Measurements from ENCODE around the gene UPK1B.

Gene UPK1B

DNA sequence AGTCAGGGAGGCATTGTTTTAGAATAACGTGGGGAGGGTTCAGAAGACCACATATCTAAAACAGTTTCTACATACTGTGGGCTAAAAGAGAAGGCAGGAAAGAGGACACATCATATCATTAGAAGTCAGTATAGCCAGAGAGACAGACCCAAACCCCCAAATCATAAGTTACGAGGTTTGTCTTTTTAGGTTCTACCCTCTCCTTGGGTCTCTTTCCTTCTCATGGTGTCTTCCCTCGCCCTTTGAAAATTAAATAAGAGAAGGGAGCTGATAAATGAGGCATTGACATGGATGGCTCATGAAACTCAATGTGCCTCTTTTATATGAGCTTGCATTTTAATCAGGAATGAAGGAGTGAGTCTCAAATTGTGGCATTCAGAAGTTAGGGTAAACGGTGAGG lies 3.4 kb downstream of the UPK1B start:
- DNase-seq (ENCODE audit: low read depth): no peak

DNA sequence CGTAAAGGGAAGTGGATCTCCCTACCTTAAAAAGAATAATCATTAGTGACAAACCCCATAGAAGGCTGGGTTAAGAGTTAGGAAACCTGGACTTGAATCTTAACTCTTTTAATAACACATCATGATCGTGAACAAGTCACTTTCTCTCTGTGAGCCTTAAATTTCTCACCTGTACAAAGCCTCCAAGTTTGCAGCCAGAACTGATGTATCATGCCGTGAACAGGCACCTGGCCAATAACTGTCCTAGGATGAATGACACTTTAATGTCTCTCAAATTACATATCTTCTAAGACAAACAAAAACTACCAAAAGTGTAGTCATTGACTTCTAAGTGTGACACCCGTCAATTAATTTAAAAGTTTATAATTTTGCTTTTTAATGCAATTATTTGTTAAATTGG lies 3.9 kb downstream of the UPK1B start:
- DNase-seq (ENCODE audit: low read depth): no peak

DNA sequence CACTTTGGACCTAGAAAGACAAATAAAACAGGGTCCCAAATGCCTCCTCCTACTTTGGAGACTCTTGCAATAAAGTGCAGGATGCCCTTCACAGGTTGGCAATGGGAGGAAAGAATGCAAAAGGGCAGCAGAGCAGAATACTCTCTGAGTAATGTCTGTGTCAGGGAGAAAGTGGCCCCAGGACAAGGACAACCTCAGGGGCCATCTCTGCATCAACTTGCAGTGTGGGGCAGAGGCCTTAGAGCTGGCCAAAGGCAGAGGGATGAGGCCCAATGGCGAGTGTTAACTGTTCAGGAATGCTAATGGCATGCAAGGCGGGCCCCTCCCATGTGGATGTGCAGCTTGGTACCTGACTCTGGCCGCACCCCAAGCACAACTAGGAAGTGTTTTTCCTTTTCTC lies 8.4 kb downstream of the UPK1B start:
- DNase-seq (ENCODE audit: low read depth): peak; percentile 59

DNA sequence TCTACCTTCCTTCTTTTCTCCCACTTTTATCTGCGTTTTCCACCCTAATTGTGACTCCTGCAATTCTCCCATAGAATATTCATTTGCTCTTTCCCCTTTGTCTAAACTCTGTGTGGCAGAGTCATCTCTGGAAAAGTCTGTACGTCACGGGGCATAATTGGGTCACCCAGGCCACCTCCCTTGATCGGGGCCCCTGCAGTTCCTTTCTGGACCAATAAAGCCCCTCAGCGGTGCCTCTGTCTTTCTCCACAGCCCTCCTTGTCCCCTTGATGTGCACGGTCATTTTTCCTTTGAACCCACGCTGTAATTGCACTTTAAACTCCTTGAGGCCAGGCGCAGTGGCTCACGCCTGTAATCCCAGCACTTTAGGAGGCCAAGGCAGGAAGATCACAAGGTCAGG lies 10.7 kb downstream of the UPK1B start:
- DNase-seq (ENCODE audit: low read depth): no peak

DNA sequence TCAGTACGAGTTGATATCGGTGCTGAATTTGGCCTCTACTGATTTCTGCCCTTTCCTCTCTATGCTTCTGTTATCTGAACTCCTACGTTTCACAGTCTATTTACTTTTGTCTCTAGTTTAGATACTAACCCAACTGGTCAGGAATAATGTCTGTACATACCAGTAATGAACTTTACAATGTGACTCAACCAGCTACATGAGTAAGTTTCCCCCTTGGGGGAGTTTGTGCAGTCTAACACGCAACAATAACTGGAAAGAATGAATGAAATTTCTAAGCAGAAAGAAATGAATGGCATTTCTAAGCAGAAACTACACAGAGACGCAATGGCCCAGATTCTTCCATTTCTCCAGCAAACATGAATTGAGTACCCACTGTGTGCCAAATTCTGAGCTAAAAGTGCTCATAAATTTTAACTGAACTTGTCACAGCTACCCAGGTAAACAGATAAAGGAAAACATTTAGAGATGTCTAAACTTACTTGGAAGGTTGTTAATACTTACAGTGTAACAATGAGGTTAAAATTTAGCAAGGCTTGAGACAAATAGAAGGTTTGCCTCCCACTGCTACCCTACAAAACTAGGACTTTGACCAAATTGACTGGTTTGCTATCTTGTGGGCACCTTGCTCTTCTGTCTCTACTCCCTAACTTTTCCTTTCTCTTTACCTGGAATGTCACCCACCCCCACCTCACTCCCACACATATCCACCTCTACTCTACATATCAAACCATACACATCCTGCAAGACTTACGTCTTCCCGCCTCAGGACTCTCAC lies 11.6 kb downstream of the UPK1B start:
- DNase-seq (ENCODE audit: low read depth): peak; percentile 67

DNA sequence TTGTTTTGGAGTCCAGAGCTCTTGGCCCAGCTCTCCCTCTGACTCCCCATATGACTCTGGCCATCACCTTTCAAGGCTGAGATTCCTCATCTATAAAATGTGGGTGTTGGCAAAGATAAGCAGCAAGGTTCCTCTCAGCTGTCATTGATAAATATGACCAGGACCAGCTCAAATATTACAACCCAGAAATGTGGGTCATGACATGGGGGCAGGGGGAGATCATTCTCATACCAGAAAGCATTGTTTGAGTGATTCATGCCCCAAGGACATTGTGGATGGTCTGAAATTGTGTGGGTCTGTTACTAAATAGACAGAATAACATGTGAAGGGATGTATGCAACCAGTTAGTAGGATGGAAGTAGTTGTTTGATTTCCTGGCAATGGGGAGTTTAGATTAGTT lies 13.9 kb downstream of the UPK1B start:
- DNase-seq (ENCODE audit: low read depth): no peak

DNA sequence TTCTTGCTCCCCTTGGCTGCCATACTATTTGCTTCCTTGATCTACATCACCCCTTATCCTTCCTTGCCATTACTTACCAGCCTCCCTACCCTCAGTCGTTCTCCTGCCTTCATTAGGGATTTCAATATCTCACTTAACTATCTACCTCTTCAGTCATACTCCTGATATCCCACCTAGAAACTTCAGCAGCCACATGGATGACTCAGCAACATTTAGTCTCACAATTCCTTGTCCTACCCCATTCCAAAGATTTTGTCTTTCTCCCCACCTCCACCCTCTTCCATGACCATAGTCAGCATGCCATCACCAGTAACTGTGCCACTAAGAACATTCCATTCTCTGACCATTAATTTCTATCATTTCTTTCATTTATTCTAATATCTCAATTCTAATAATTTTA lies 18.4 kb downstream of the UPK1B start:
- DNase-seq (ENCODE audit: low read depth): no peak

DNA sequence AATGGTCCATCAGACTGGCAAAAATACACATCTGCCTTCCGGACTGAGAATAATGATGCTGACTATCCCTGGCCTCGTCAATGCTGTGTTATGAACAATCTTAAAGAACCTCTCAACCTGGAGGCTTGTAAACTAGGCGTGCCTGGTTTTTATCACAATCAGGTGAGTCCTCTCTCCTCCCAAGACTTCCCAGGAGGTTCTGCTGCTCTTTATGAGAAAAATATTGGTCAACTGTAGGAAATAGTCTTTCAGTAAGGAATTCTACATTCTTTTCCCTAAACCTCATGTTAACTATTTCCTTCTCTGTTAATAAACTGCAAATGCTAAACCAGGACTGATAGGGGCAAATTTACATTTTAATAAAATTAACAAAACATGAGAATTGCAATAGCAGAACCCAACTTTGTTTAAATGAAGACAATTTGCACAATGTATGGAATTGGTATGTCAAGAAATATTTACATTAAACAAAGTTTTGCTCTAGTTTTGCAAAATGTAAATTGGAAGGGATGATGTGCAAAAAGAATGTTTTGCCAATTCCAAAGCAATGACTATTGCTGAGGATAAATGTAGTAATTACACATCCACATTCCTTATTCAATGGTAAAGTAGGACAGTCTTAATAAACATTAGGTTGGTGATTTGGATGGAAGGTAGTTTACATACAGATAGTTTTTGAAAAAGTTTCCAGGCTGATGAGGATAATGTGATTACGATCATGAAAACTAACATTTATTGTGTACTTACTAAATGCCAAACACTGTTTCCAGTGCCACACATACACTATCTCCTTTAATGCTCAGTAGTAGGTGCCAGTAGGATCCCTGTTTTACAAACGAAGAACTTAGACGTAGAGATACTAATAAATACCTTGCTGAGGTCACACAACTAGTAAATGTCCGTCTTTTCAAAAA lies 21.1 kb downstream of the UPK1B start:
- DNase-seq (ENCODE audit: low read depth): no peak

DNA sequence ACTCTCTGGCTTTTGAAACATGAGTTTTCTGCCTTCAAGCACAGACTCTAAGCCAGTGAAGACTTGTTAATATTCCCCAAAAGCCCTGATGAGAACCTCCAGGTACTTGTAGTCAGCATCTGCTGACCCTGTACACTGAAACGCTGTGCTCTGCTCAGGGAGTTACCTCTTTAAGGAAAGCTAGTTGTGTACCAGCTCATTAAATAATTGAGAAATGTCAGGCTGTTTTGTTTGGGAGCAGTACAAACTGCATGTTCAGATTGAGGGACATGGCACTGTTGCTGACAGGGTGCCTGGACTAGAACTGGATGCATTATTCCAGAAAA lies 21.7 kb downstream of the UPK1B start:
- no peak for DNase-seq (ENCODE audit: low read depth)

DNA sequence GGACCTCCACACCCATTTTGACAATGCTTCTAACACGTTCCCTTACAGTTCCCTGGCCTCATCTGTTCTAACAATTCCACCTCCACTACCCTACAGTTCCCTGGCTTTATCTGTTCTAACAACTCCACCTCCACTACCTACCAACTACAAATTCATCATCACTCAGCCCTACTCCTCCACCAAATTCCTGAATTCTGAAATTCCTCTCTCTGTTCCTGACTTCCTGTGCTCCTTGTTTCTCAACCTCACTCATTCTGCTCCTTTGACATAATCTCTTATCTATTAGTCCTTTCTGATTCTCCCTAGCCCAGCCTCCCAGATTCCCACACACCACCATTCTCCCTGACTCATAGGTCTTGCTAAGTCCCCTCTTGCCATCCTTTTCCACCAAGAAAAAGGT lies 22.5 kb downstream of the UPK1B start:
- DNase-seq (ENCODE audit: low read depth): no peak

DNA sequence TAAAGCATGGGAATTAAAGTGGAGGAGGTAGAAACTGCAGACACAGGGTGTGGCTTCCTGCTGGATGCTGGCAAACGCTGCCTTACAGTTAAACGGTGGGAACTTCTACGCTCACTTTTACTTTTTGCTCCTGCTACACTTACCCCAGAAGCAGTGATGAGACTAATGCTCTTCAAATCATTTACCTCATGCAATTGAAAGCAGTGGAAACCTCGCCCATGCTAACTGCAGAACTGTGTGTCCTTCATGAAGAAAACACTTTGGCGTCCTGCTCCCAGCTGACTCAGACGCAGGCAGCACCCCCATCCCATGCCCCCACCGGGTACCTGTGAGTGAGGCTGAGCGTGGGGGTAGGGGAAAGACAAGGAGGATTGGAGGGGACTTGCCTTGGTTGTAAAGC lies 31.8 kb downstream of the UPK1B start:
- no peak for DNase-seq (ENCODE audit: low read depth)

DNA sequence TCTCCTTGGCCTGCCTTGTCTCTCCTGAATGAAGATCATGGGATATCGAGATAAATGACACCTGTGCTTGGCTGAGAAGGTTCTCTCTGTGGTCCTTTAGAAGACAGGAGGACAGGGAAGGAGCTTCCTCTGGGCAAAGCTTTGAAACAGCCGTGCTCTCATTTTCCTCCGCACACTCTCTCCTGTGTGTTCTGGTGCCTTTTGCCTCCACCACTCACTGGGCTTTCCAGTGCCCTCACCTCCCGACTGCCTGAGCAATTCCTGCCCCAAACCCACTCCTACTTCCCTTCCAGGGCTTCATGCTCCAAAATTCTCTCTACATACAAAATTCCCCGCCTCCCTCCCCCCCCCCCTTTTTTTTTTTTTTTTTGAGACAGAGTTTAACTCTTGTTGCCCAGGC lies 32.3 kb downstream of the UPK1B start:
- no peak for DNase-seq (ENCODE audit: low read depth)

DNA sequence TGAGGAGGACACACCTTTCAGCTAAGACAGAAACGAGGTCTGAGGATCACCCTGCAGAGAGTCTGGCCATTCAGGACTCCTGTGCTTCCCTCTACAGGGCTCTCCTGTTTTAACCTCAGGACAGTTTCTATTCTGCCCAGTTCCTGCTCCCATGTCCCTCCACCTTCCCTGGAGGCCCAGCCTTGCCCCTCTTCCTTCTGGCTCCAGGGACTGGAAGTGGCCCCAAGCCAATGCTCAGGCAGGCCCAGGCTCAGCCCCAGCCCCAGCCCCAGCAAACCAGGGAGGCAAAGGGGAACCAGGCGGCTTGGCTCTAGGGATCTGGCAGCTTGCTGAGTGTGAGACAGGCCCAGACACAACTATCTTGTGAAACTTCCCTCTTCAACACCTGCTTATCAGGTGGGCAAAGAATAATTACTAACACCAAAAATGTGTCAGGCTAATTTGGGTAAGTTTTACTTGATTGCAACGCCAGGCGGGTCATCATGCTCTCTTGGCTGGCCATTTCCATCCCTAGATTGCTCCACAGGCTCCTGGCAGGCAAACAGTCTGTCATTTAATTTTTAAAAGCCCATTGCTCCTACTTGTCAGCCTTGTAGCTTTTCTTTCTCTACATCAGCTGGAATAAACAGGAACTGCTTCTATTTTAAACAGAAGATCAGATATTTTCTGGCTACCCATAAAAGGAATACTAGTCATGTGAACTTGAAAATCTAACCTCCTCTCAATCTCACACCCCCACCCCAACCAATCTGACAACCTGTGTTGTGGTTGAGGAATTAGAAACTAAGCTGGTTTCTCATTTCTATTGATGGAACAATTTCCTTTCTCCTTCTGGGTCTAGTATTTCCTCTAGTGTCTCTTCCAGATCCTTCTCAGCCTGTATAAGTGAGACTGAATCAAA lies 33.5 kb downstream of the UPK1B start:
- no peak for DNase-seq (ENCODE audit: low read depth)

DNA sequence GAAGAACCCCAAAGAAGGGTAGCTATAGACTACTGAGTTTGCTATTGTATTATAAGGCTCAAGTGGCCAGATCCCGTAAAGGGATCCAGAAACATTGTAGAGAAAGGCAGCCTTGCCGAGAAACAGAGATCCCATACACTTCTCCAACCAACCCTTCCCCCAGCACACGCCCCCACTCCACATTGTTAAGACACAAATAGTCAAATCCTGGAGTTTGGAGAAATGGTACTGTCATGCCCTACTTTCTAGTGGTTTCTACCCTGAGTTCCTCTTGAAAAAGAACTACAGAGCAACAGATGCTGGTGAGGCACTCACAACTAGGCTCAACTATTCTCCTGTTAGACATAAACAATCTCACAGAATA lies 34.1 kb downstream of the UPK1B start:
- DNase-seq (ENCODE audit: low read depth): no peak

DNA sequence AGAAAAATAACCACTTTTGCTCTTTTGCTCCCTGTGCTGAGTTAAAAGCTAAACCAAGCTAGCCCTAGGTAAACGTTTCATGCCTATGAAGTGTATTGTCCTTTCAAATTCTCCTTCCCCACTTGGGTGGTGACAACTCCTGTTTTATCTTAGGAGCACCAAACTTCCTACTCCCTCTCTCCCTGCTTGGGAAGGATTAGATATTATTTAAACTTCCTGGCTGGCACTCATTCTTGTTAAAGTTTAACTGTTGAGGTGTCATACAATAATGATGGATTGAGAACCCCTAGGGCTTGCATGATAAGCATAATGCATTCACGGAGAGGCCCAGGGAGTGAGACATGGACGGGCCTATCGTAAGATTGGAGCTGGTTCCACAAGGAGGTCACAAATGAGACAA lies 37.8 kb downstream of the UPK1B start:
- no peak for DNase-seq (ENCODE audit: low read depth)

DNA sequence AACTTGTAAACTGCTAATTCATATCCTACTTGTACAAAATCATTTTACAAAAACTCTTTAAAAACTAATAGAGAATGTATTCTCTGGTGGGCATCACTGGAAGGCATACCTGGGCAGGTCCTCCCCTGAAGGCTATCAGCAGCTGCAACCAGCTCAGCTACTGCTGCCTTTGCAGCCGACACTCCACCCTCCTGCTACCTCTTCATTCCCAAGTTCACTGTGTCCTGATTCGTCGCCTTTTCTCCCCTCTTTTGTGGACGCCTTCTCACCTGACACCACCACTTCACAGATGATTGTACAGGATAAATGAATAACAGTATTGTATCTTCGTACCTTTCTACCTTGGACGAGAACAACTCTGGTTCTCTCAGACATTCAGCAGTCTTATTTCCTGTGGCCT lies 38.4 kb downstream of the UPK1B start:
- DNase-seq (ENCODE audit: low read depth): no peak

DNA sequence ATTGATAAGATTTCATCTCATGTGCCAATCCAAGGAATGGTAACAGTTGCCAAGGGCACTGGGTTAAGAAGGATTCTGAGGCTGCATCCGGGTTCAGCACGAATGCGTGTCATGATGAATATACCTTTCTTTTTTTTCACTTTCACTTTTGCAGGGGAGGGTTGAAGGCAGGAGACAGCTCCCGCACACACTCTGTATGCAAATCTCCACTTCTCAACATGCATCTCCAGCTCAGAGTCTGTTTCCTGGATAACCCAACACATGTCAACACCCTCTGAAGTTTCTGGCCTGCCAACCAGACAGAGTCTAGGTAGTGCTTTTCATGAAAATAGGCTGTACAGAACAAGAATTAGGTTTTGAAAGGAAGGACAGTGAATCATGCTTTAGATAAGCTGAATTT lies 45.7 kb downstream of the UPK1B start:
- DNase-seq (ENCODE audit: low read depth): no peak

DNA sequence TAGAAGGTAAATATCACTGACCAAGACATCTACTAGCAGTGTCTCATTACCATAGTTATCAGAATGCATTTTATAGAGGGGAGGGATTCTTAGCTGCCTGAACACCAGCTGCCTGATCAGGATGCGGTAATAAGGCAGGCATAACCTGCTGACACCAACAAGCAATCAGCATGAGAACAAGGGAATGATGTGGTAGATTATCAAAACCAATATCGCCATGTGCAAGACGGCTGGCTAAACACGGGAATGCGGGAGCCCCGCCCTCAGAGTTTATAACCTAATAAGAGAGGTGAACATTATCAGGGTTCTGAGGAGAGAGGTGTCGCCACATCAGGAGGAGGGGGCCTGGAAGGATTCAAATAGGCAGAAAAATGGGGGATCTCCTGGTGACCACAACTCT lies 46.8 kb downstream of the UPK1B start:
- no peak for DNase-seq (ENCODE audit: low read depth)

DNA sequence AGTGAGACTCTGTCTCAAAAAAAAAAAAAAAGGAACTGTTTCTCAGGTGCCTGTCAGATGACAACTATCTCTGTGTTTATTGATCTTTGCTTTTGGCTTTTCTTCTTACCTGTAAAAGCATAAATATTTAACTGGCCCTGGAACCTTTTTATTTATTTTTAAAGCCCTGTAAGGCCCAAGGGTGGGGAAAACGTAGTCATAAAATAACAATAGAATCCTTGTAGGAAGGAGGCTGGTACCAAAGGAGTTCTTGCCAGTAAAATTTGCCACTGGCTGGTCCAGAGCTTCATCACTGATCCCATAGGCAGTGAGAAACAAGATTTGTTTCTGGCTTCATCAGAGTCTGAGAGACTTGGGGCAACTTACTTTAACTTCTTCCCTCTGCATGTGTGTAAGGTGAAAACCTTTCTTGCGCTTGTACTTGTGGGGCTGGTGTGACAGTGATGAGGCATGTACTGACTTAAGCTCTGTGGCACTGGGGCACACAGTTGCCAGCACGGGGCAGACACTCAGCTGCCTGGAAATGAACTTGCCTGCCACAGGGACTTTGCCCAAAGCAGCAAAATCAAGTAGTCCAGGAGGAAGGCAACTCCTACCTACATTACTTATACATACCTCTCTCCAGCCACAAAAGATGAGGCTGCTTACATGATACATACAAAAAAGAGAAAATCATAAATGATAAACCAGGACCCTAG lies 47.7 kb downstream of the UPK1B start:
- DNase-seq (ENCODE audit: low read depth): no peak

DNA sequence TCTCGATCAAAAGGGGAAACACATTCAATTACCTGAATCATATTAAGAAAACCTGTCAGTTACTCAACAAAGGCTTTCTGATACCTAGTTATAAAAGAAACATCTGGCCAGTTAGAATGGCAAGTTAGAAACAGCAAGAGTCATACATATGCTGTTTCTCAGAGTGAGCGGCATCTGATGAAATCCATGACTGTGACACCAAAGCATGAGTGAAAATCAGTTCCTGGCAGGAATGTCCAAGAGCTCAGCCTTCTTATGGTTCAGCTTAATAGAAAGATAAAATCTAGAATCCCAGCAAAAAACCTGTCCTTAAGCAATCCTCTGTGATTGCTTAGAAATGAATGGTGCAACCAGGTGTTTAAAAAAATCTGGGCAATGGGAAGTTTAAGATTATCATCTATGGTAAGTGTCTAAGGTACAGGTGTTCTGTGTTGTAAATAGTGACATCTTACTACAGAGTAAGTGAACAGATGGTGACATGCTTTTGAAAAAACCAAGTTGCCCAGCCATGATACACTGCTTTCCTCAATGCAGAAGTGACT lies 48.5 kb downstream of the UPK1B start:
- no peak for DNase-seq (ENCODE audit: low read depth)

DNA sequence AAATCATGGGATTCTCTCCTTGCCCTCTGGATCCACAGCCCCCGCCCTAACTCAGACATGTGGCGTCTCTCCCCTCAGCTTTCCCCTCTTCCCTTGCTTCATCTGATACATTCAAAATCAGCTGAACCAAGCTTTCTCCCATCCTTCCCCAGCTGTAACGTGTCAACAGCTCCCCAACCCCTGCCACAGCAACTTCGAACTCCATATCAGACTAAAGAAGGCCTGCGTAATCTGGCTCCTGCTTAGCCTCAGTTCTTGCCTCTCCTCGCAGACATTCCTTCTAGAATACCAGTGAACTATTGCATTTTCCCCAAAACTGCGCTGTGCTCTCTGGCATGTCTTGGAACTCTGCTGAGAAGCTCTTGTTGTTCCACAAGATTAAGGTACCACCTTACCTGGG lies 49.0 kb downstream of the UPK1B start:
- DNase-seq (ENCODE audit: low read depth): no peak

DNA sequence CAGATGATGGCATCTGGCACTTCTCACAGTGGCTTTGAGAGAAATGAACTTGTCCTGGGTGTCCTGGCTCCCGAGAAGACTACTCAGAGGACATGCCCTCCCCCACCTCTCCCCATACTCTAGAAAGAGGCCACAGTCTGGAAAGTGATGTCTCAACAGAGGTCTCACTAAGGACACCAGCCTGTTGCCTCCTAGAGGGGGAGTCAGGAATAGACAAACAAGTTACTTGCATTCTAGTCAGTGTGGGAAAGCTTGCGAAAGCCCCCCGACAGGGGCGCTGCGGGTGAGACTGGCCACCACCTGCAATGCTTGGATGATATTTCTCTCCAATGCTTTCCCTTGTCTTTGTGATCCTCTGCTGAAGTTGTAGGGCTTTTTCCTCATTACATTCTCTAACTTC lies 50.1 kb downstream of the UPK1B start:
- no peak for DNase-seq (ENCODE audit: low read depth)
